WTC11 (cell line): ENCODE results near the gene ZC3HAV1L. TPM values are rescaled to one million over a fixed set of nuclear protein-coding genes. Genes with fewer than 3 reads are reported as not detected.
"Not testable (repeated sequence)": the region's sequence is repeated elsewhere in the genome, so short reads cannot be mapped to it uniquely, and the experiment has no call there.

Experiments
- ATAC-seq: fragments of 200-7000 bp; cut with Tn5 transposase; 2 replicates; pipeline ENCODE4 v1.10.0; 2021; ENCODE audit warnings: mild to moderate bottlenecking, moderate library complexity
- CTCF ChIA-PET: fragments of 300-600 bp; sonication (Branson Sonifier 250); formaldehyde crosslinking; loops from one replicate; lab custom pipeline; 2021; ENCODE audit warnings: antibody characterized with exemption; lab: Charles Lee
- POLR2A ChIA-PET: fragments of 350-600 bp; sonication (Branson Sonifier 250); formaldehyde crosslinking; loops from one replicate; lab custom pipeline; 2021; ENCODE audit warnings: antibody characterized with exemption; lab: Charles Lee
- DNase-seq: peaks from one replicate; pipeline ENCODE4 v3.0.0; 2021; ENCODE audit warnings: low spot score
- H3K27ac Mint-ChIP-seq: 2 replicates; pipeline ENCODE4 v1.8.0; 2021; ENCODE audit warnings: mixed read lengths
- H3K27me3 Mint-ChIP-seq: 2 replicates; pipeline ENCODE4 v1.8.0; 2021; ENCODE audit warnings: low read depth, mild to moderate bottlenecking, moderate library complexity, mixed read lengths
- H3K36me3 Mint-ChIP-seq: 2 replicates; pipeline ENCODE4 v1.8.0; 2021; ENCODE audit warnings: mixed read lengths
- H3K4me1 Mint-ChIP-seq: 2 replicates; pipeline ENCODE4 v1.8.0; 2022; ENCODE audit warnings: mixed read lengths
- H3K4me3 Mint-ChIP-seq: 2 replicates; pipeline ENCODE4 v1.8.0; 2021; ENCODE audit warnings: mild to moderate bottlenecking, moderate library complexity, mixed read lengths
- H3K9me3 Mint-ChIP-seq: 2 replicates; pipeline ENCODE4 v1.8.0; 2021; ENCODE audit warnings: mixed read lengths
- CREB1 ChIP-seq: sonication (generic); formaldehyde crosslinking; IDR thresholded peaks from 2 replicates; pipeline ENCODE4 v1.8.0; 2023; ENCODE audit warnings: mild to moderate bottlenecking, missing genetic modification reagents
- E2F1 ChIP-seq: sonication (generic); formaldehyde crosslinking; IDR thresholded peaks from 2 replicates; pipeline ENCODE4 v1.8.0; 2022; ENCODE audit warnings: mild to moderate bottlenecking, missing genetic modification reagents
- ETV6 ChIP-seq: sonication (generic); formaldehyde crosslinking; IDR thresholded peaks from 2 replicates; pipeline ENCODE4 v1.8.1; 2022; ENCODE audit warnings: mild to moderate bottlenecking, missing genetic modification reagents
- FOXP4 ChIP-seq: sonication (generic); formaldehyde crosslinking; IDR thresholded peaks from 2 replicates; pipeline ENCODE4 v1.8.0; 2022; ENCODE audit warnings: mild to moderate bottlenecking, missing genetic modification reagents
- GRHL2 ChIP-seq: fragments of 250-450 bp; sonication (Bioruptor Pico); IDR thresholded peaks from 2 replicates; pipeline ENCODE4 v1.8.0; 2022; ENCODE audit warnings: mild to moderate bottlenecking, moderate library complexity; ENCODE audit not compliant: insufficient replicate concordance, severe bottlenecking
- IRF1 ChIP-seq: sonication (generic); formaldehyde crosslinking; IDR thresholded peaks from 2 replicates; pipeline ENCODE4 v1.8.0; 2023; ENCODE audit warnings: missing genetic modification reagents
- MAX ChIP-seq: sonication (generic); formaldehyde crosslinking; IDR thresholded peaks from 2 replicates; pipeline ENCODE4 v1.8.0; 2022; ENCODE audit warnings: mild to moderate bottlenecking, missing genetic modification reagents
- MXD4 ChIP-seq: fragments of 250-450 bp; sonication (Bioruptor Pico); IDR thresholded peaks from 2 replicates; pipeline ENCODE4 v1.8.0; 2021; ENCODE audit warnings: mild to moderate bottlenecking, moderate library complexity, borderline replicate concordance
- NFATC4 ChIP-seq: fragments of 250-450 bp; sonication (Bioruptor Pico); IDR thresholded peaks from 2 replicates; pipeline ENCODE4 v1.9.0; 2021; ENCODE audit warnings: mild to moderate bottlenecking
- NFYB ChIP-seq: sonication (generic); formaldehyde crosslinking; conservative IDR thresholded peaks from 2 replicates; pipeline ENCODE4 v1.8.0; 2022; ENCODE audit warnings: low read depth, missing genetic modification reagents
- NR1H2 ChIP-seq: sonication (generic); formaldehyde crosslinking; IDR thresholded peaks from 2 replicates; pipeline ENCODE4 v1.9.0; 2021; ENCODE audit warnings: mild to moderate bottlenecking, moderate library complexity, missing genetic modification reagents
- NR3C1 ChIP-seq: sonication (generic); formaldehyde crosslinking; conservative IDR thresholded peaks from 2 replicates; pipeline ENCODE4 v1.8.1; 2023; ENCODE audit warnings: low read depth, mild to moderate bottlenecking, missing genetic modification reagents
- OVOL2 ChIP-seq: fragments of 250-450 bp; sonication (Bioruptor Pico); IDR thresholded peaks from 2 replicates; pipeline ENCODE4 v1.9.0; 2021; ENCODE audit warnings: mild to moderate bottlenecking, borderline replicate concordance
- PRRX2 ChIP-seq: fragments of 250-450 bp; sonication (Bioruptor Pico); IDR thresholded peaks from 2 replicates; pipeline ENCODE4 v1.8.0; 2021; ENCODE audit warnings: mild to moderate bottlenecking
- SMAD3 ChIP-seq: sonication (generic); formaldehyde crosslinking; IDR thresholded peaks from 2 replicates; pipeline ENCODE4 v1.8.0; 2022; ENCODE audit warnings: missing genetic modification reagents, mild to moderate bottlenecking, borderline replicate concordance
- STAT6 ChIP-seq: sonication (generic); formaldehyde crosslinking; conservative IDR thresholded peaks from 2 replicates; pipeline ENCODE4 v1.8.1; 2023; ENCODE audit warnings: mild to moderate bottlenecking, low read depth, missing genetic modification reagents, moderate library complexity
- ZBTB43 ChIP-seq: sonication (generic); formaldehyde crosslinking; IDR thresholded peaks from 2 replicates; pipeline ENCODE4 v1.8.1; 2023; ENCODE audit warnings: mild to moderate bottlenecking, missing genetic modification reagents
- ZNF232 ChIP-seq: sonication (generic); formaldehyde crosslinking; IDR thresholded peaks from 2 replicates; pipeline ENCODE4 v1.8.0; 2022; ENCODE audit warnings: mild to moderate bottlenecking, missing genetic modification reagents
- total RNA-seq: library from RNA; stranded (reverse); gene quantifications from 3 replicates; pipeline ENCODE4 v1.2.3, GENCODE V29; 2021

ZC3HAV1L gene
- total RNA-seq, 1 experiment from 2014 or later, result 5.8 TPM

- no peak for TF ChIP-seq FOXP4 (CRISPR knock-in tag)
- TF ChIP-seq NR1H2 (CRISPR knock-in tag), result no peak
- no peak for TF ChIP-seq NR3C1 (CRISPR knock-in tag)
- TF ChIP-seq E2F1 (CRISPR knock-in tag), result no peak
- no peak for TF ChIP-seq CREB1 (CRISPR knock-in tag)
Observed at GRCh38 chr7:139058943-139059342, 23.1 kb upstream of the ZC3HAV1L start (continued).

- no peak overlapping the region; the same call in 1 of the 2 replicates for H3K27ac Mint-ChIP-seq
- no peaks in the 10 kb centered on the region for H3K4me1 Mint-ChIP-seq
- CTCF ChIA-PET, result interaction anchor here (0.7 kb wide), 1 partner anchor 265 kb away, joined by 3 read pairs; no protein-coding TSS in a partner anchor
- no peak overlapping the region for H3K4me3 Mint-ChIP-seq
- no peaks in the 10 kb centered on the region for H3K27me3 Mint-ChIP-seq
- H3K36me3 Mint-ChIP-seq, result peaks cover 38% of the 10 kb centered on the region
- POLR2A ChIA-PET, result no interaction called here
- no peak for DNase-seq
- H3K9me3 Mint-ChIP-seq, result no peaks in the 10 kb centered on the region
- no peak for ATAC-seq
- no peak for TF ChIP-seq MXD4 (CRISPR knock-in tag)
- TF ChIP-seq IRF1 (CRISPR knock-in tag), result no peak
- no peak for TF ChIP-seq PRRX2 (CRISPR knock-in tag)
- TF ChIP-seq, all 79 proteins: peak for 0
Observed at GRCh38 chr7:139055674-139056073, 19.8 kb upstream of the ZC3HAV1L start.

GRCh38 chr7:139054656-139055055, 18.8 kb upstream of the ZC3HAV1L start:
- H3K27me3 Mint-ChIP-seq, ATAC-seq, CTCF ChIA-PET, POLR2A ChIA-PET, H3K4me3 Mint-ChIP-seq, H3K9me3 Mint-ChIP-seq, H3K4me1 Mint-ChIP-seq, DNase-seq: not testable (repeated sequence)
- H3K27ac Mint-ChIP-seq, result peak overlapping the region; percentile 21
- peaks cover 37% of the 10 kb centered on the region for H3K36me3 Mint-ChIP-seq

GRCh38 chr7:139054101-139054500, 18.3 kb upstream of the ZC3HAV1L start:
- no peaks in the 10 kb centered on the region for H3K4me1 Mint-ChIP-seq
- H3K36me3 Mint-ChIP-seq, result peaks cover 42% of the 10 kb centered on the region
- DNase-seq (no peak), ATAC-seq (no peak)
- no peaks in the 10 kb centered on the region for H3K27me3 Mint-ChIP-seq
- POLR2A ChIA-PET, result no interaction called here
- CTCF ChIA-PET, result no interaction called here
- no peak overlapping the region for H3K4me3 Mint-ChIP-seq
- no peak for TF ChIP-seq GRHL2 (CRISPR knock-in tag)
- TF ChIP-seq MAX (CRISPR knock-in tag), result no peak
- no peak for TF ChIP-seq ETV6 (CRISPR knock-in tag)
- TF ChIP-seq FOXP4 (CRISPR knock-in tag), result no peak
- no peak for TF ChIP-seq OVOL2 (CRISPR knock-in tag)
- no peak for TF ChIP-seq SMAD3 (CRISPR knock-in tag)
- no peak for TF ChIP-seq ZBTB43 (CRISPR knock-in tag)
- TF ChIP-seq STAT6, result no peak
- no peak for TF ChIP-seq NFATC4
- no peak for TF ChIP-seq ZNF232 (CRISPR knock-in tag)
- no peak for TF ChIP-seq NFYB (CRISPR knock-in tag)
- peak overlapping the region; percentile 21; the same call in 1 of the 2 replicates for H3K27ac Mint-ChIP-seq
- no peaks in the 10 kb centered on the region for H3K9me3 Mint-ChIP-seq
